Right lobe of liver (tissue), 4 donors: ENCODE results near the gene MAML2.

Experiments
- POLR2A ChIP-seq: fragments of 450-650 bp; IDR thresholded peaks from one replicate; pipeline ENCODE4 v1.6.1; 2017; ENCODE audit warnings: antibody characterized with exemption, mild to moderate bottlenecking
- TF ChIP-seq, protein P1 (sequence below), 4 donors: fragments of 200-600 bp in 3 of 4; fragments of 450-650 bp in 1 of 4; IDR thresholded peaks; one replicate each; pipeline versions ENCODE4 v1.5.1 to v1.8.0; 2016 to 2022; ENCODE audit warnings: antibody characterized with exemption in 4 of 4, mild to moderate bottlenecking in 2 of 4
- donor health status: DM: no; HTN: no; CAD: no.
- donor health status: DM: no; HTN: no; CAD: no.
- donor health status: DM: no; HTN: yes; CAD: no.

DNA sequence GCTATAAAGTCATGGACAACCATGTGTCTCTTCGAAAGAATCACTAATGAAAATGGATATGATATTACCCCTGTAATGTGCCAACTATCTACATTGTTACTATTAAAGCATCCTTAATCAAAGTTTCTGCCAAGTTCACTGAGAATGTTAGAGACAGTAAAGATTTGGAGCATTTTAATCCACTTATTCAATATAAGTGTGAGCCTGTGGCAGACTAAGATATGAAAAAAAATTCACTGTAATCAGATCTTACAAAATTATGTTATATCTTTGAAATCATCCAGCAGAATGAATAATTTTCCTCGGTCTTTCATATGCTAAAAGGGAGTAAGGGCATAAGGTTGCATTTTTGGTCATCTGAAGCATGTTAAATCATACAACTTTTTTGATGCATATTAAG is 49.9 kb downstream of the MAML2 start:
- TF ChIP-seq, protein P1, sequence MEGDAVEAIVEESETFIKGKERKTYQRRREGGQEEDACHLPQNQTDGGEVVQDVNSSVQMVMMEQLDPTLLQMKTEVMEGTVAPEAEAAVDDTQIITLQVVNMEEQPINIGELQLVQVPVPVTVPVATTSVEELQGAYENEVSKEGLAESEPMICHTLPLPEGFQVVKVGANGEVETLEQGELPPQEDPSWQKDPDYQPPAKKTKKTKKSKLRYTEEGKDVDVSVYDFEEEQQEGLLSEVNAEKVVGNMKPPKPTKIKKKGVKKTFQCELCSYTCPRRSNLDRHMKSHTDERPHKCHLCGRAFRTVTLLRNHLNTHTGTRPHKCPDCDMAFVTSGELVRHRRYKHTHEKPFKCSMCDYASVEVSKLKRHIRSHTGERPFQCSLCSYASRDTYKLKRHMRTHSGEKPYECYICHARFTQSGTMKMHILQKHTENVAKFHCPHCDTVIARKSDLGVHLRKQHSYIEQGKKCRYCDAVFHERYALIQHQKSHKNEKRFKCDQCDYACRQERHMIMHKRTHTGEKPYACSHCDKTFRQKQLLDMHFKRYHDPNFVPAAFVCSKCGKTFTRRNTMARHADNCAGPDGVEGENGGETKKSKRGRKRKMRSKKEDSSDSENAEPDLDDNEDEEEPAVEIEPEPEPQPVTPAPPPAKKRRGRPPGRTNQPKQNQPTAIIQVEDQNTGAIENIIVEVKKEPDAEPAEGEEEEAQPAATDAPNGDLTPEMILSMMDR (IDR thresholded peaks at IDR 0.05): no peak
- TF ChIP-seq POLR2A: no peak
